Loucy (cell line): ENCODE results near the gene SACS.

Source experiments
- CTCF ChIP-seq: fragments of 200-600 bp; sonication (generic); conservative IDR thresholded peaks from 2 replicates; pipeline ENCODE4 v1.5.1; 2014; ENCODE audit warnings: mild to moderate bottlenecking, antibody characterized with exemption, low read length
- EZH2phosphoT487 ChIP-seq: fragments of 200-600 bp; IDR thresholded peaks from 2 replicates; pipeline ENCODE4 v1.6.1; 2018; ENCODE audit warnings: antibody characterized with exemption, mild to moderate bottlenecking, moderate library complexity, borderline replicate concordance

GRCh38 chr13:23292586-23292985 lies 140.9 kb downstream of the SACS start:
- TF ChIP-seq CTCF (no peak), EZH2phosphoT487 (no peak)
